Gastroesophageal sphincter (tissue), 4 donors: ENCODE measurements around the gene MEGF6. TPM values are rescaled to one million over a fixed set of nuclear protein-coding genes. Genes with fewer than 3 reads are reported as not detected.

Experiments used
- ATAC-seq: fragments of 150-250 bp; one replicate; pipeline ENCODE4 v1.9.1; 2016; ENCODE audit warnings: mild to moderate bottlenecking, moderate library complexity
- H3K27ac ChIP-seq, 4 donors: fragments of 200-600 bp; sonication (generic) in 3 of 4; 1 replicate in 3 of 4; 2 replicates in 1 of 4; pipeline ENCODE4 v1.5.1; 2016 to 2019
- H3K27me3 ChIP-seq: fragments of 200-600 bp; sonication (generic); one replicate; pipeline ENCODE4 v1.5.1; 2019
- H3K36me3 ChIP-seq, 2 donors: fragments of 200-600 bp; sonication (generic); one replicate each; pipeline ENCODE4 v1.5.1; 2019; ENCODE audit warnings: control low read depth in 1 of 2
- H3K4me1 ChIP-seq, 3 donors: fragments of 200-600 bp; sonication (generic); 1 replicate in 2 of 3; 2 replicates in 1 of 3; pipeline ENCODE4 v1.5.1; 2016 to 2019; ENCODE audit warnings: control low read depth in 2 of 3
- H3K4me3 ChIP-seq, 2 donors: fragments of 200-600 bp; sonication (generic); one replicate each; pipeline ENCODE4 v1.5.1; 2019; ENCODE audit warnings: mild to moderate bottlenecking in 1 of 2, moderate library complexity in 1 of 2
- H3K9me3 ChIP-seq, 3 donors: fragments of 200-600 bp; sonication (generic); one replicate each; pipeline ENCODE4 v1.5.1; 2017 to 2019; ENCODE audit warnings: control low read depth in 2 of 3
- CTCF ChIP-seq, 4 experiments: fragments of 200-600 bp in 2 of 4; fragments of 450-650 bp in 2 of 4; sonication (generic) in 1 of 4; IDR thresholded peaks; one replicate each; pipeline ENCODE4 v1.5.1; 2017 to 2019; ENCODE audit warnings: antibody characterized with exemption in 4 of 4, mild to moderate bottlenecking in 2 of 4, moderate library complexity in 2 of 4
- EP300 ChIP-seq: sonication (generic); formaldehyde crosslinking; IDR thresholded peaks from one replicate; pipeline ENCODE4 v1.6.1; 2017; ENCODE audit warnings: antibody characterized with exemption, mild to moderate bottlenecking
- POLR2A ChIP-seq, 2 donors: fragments of 450-650 bp; IDR thresholded peaks; one replicate each; pipeline ENCODE4 v1.6.1; 2017; ENCODE audit warnings: antibody characterized with exemption in 2 of 2, mild to moderate bottlenecking in 2 of 2, moderate library complexity in 1 of 2
- POLR2AphosphoS5 ChIP-seq: sonication (generic); formaldehyde crosslinking; IDR thresholded peaks from one replicate; pipeline ENCODE4 v1.6.1; 2017; ENCODE audit warnings: antibody characterized with exemption
- WGBS, 2 donors: methylation state at CpG; one replicate each; pipeline ENCODE4 v1.1.5; 2018; ENCODE audit warnings: low coverage in 1 of 2; 5-methylcytosine and 5-hydroxymethylcytosine counted together
- total RNA-seq, 4 donors: library from RNA; depleted of rRNA; stranded (reverse); fragments of >200 nt; gene quantifications; one replicate each; pipeline ENCODE4 v1.1.0, GENCODE V29; 2016

The MEGF6 gene
- total RNA-seq, 4 donors from 2014 or later: 4.7 to 15.5 (median 10.8) TPM

DNA sequence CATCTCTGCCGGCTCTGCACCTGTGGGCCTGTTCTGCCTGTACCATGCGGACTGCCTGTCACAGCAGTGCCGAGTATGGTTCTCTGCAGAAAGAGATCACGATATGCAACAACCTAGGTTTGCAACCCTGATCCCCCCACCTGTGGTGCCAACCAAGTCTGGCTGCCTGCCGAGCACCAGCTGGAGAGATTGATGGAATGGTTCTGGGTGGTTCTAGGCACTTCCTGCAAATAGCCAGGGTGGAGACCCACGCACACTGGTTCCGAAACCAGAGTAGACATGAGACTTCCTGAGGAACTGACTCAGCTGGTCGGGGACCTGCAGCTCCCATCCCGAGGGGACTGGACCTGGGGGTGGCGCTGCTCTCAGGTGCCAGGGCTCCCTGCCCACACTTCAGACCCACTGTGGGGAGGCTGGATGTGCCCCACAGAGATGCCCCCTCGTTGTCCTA, 18.9 kb upstream of the MEGF6 start:
- peaks cover 0 to 85% of the 10 kb centered on the region in 2 donors for H3K36me3 ChIP-seq
- no peak for ATAC-seq

GRCh38 chr1:3629561-3630160, 18.4 kb upstream of the MEGF6 start:
- no peak for TF ChIP-seq POLR2AphosphoS5
- no peak for TF ChIP-seq EP300
- TF ChIP-seq CTCF (IDR thresholded peaks at IDR 0.05): no peak
- no peak for TF ChIP-seq POLR2A (IDR thresholded peaks at IDR 0.05)
- H3K36me3 ChIP-seq: peaks cover 0 to 79% of the 10 kb centered on the region in 2 donors
- no peaks in the 10 kb centered on the region for H3K27me3 ChIP-seq
- H3K4me3 ChIP-seq: no peak overlapping the region
- H3K9me3 ChIP-seq: no peaks in the 10 kb centered on the region
- no peak for ATAC-seq
- peaks cover 0 to 17% (median 0%) of the 10 kb centered on the region in 3 donors for H3K4me1 ChIP-seq
- no CpG with 5 or more reads among the region's 16 CpGs for WGBS, 2 donors
- H3K27ac ChIP-seq: no peak overlapping the region

More for the DNA sequence above, 18.9 kb upstream of the MEGF6 start:
- no peaks in the 10 kb centered on the region for H3K27me3 ChIP-seq
- H3K4me3 ChIP-seq: no peak overlapping the region
- H3K27ac ChIP-seq: no peak overlapping the region
- no peaks in the 10 kb centered on the region for H3K9me3 ChIP-seq
- WGBS, 2 donors: 61% methylated on average over 3 of the region's 11 CpGs; no CpG with 5 or more reads in 1 of the 2 donors
- peaks cover 0 to 17% (median 0%) of the 10 kb centered on the region in 3 donors for H3K4me1 ChIP-seq
- TF ChIP-seq POLR2AphosphoS5: no peak
- no peak for TF ChIP-seq EP300
- no peak for TF ChIP-seq CTCF (IDR thresholded peaks at IDR 0.05)
- no peak for TF ChIP-seq POLR2A (IDR thresholded peaks at IDR 0.05)

GRCh38 chr1:3628445-3628844, 17.1 kb upstream of the MEGF6 start:
- Histone ChIP-seq H3K4me3 (no peak overlapping the region), H3K9me3 (no peaks in the 10 kb centered on the region), H3K27ac (no peak overlapping the region), H3K36me3 (peaks cover 0 to 67% of the 10 kb centered on the region in 2 donors), H3K4me1 (peaks cover 0 to 25% (median 6%) of the 10 kb centered on the region in 3 donors), H3K27me3 (no peaks in the 10 kb centered on the region)
- no peak for ATAC-seq
- TF ChIP-seq POLR2AphosphoS5: no peak
- TF ChIP-seq EP300: no peak
- no peak for TF ChIP-seq POLR2A (IDR thresholded peaks at IDR 0.05)
- no peak for TF ChIP-seq CTCF (IDR thresholded peaks at IDR 0.05)
- WGBS, 2 donors: 88 to 89% methylated on average over 7 to 8 of the region's 10 CpGs

DNA sequence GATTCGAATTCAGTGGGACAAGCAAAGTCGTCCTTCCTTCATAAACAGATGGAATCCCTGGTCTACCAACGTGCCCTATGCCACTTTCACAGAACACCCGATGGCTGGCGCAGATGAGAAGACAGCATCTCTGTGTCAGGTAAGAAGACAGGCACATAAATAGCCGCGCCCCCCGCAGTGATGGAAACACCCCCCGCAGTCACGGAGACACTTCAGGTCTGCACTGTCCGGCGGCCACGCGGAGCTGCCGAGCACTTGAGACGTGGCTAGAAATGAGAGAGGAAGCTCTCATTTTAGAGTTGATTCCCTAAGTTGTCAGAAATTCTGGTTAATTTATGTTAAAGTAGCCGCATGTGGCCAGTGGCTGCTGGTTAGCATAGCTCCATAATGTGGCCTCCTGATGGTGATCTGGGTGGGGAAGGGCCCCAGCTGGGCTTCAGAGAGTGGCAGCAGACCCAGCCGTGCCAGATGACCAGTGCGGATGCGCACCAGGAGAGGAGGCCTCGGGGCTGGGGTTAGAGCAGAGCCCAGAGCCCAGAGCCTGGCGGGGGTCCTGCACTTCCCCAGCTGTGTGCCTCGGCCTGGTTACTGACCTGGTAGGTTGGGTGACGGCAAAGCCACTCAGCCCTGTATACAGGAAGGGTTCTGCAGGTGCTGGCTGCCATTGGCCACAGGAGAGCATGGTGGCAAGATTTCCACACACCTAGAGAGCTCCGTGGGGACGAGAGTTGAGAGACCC, 16.4 kb upstream of the MEGF6 start:
- Histone ChIP-seq H3K36me3 (peaks cover 0 to 60% of the 10 kb centered on the region in 2 donors), H3K9me3 (no peaks in the 10 kb centered on the region), H3K27me3 (no peaks in the 10 kb centered on the region), H3K27ac (no peak overlapping the region), H3K4me3 (no peak overlapping the region), H3K4me1 (peaks cover 0 to 32% (median 14%) of the 10 kb centered on the region in 3 donors)
- TF ChIP-seq POLR2AphosphoS5: no peak
- no peak for TF ChIP-seq EP300
- TF ChIP-seq POLR2A (IDR thresholded peaks at IDR 0.05): no peak
- TF ChIP-seq CTCF (IDR thresholded peaks at IDR 0.05): no peak
- ATAC-seq: no peak
- 80 to 96% methylated on average over 2 to 7 of the region's 26 CpGs for WGBS, 2 donors
